LNCAP (cell line): ENCODE measurements around the gene GRB10.

Source experiments
- CTCF ChIP-seq: fragments of 450-650 bp; IDR thresholded peaks from 2 replicates; pipeline ENCODE4 v1.5.1; 2017; ENCODE audit warnings: mild to moderate bottlenecking

Gene GRB10

GRCh38 chr7:50618281-50618680 is 164.4 kb downstream of the GRB10 start:
- no peak for TF ChIP-seq CTCF

GRCh38 chr7:50615519-50616080 is 167.1 kb downstream of the GRB10 start:
- no peak for TF ChIP-seq CTCF

GRCh38 chr7:50614721-50615518 is 167.8 kb downstream of the GRB10 start:
- no peak; the same call in 1 of the 2 replicates for TF ChIP-seq CTCF

- TF ChIP-seq CTCF: no peak
These were observed 169.2 kb downstream of the GRB10 start for GRCh38 chr7:50613473-50613872.

DNA sequence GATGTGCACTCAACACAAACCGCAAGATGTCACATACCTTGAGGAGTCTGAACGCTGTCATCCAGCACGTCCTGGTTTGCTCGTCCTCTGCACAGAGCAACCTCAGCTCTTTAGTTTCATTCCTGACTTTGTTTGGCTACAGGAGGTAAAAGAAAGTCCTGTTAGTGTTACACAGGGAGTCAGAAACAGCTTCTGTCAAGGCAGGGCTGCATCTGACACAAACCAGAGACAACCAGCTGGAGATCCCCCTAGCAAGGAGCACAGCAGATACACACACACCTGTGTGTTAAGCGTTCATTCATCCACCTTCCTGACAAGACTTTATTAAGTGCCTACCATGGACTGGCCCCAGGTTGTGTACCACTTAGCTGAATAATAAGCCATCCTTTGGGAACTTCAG is 170.0 kb downstream of the GRB10 start:
- TF ChIP-seq CTCF: no peak

DNA sequence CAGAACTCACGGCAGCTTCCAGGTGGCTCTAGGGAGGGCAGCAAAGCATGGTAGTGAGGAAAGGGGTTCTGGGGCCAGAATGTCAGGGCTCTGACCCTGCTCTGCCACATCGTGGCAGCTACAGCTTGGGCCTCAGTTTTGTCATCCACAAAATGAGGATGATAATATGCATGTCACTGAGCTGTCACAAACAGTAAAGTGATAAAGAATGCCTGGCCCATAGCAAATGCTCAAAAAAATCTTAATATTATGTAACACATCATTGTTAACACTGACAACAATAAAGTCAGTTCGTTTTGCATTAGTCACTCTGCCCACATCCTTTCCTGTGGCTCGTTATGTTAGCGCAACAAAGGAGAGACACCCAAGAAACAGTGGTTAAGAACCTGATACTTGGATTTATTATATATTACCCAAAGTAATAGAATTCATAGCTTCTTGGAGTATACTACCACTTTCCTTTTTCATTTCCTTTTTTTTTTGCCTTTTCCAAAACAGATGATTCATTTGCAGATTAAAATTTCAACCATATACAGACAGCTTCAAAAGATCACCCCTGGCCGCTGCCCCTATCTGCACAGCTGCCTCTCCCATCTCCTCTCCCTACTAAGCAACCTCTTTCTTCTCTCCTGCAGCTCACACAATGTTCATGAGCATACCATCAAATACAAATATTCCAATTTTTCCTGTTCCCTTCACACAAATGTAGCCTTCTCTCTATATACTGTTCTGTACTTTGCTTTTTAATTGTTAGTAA is 172.0 kb downstream of the GRB10 start:
- TF ChIP-seq CTCF: no peak

DNA sequence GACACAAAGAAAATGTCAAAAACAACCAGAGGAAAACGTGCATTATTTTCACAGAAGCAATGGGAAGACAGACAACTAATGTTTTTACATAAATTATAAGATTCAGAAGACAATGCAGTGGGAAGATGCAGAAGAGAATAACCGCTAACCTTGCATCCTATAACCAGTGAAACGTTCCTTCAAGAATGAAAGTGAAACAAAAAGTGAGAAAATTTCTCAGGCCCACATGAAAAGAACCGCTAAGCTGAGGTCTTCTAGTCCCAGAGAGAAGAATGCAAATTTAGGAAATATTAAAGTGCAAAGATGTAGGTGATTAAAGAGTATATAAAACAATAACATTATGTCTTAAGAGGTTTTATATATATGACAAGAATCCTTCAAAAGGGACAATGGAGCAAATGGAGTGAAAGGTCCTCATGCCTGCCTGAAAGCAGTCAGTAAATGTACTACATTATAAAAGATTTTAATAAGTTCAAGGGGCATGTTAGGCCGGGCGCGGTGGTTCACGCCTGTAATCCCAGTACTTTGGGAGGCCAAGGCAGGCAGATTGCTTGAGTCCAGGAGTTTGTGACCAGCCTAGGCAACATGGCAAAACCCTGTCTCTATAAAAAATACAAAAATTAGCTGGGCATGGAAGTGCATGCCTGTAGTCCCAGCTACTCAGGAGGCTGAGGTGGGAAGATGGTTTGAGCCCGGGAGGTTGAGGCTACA is 174.3 kb downstream of the GRB10 start:
- no peak for TF ChIP-seq CTCF
